Measurements from ENCODE around the gene STK25. TPM values are rescaled to one million over a fixed set of nuclear protein-coding genes. Genes with fewer than 3 reads are reported as not detected.

The STK25 gene
- total RNA-seq, 1 experiment from 2014 or later: 201 TPM

GRCh38 chr2:241491549-241492173 lies 16.7 kb downstream of the STK25 start:
- Histone ChIP-seq H2AFZ (no peak overlapping the region), H3K9me3 (ENCODE audit: insufficient read depth, low read depth) (no peaks in the 10 kb centered on the region), H3K27ac (no peak overlapping the region), H3F3A (ENCODE audit: insufficient read depth, low read depth) (peaks cover 23% of the 10 kb centered on the region), H3K4me1 (replicated peaks; ENCODE audit: insufficient read depth) (no peaks in the 10 kb centered on the region), H3K9me2 (ENCODE audit: insufficient read depth) (no peaks in the 10 kb centered on the region), H3K27me3 (ENCODE audit: insufficient read depth, low read depth) (no peaks in the 10 kb centered on the region), H4K20me1 (ENCODE audit: insufficient read depth) (no peaks in the 10 kb centered on the region), H3K4me2 (no peak overlapping the region), H3K4me3 (no peak overlapping the region), H3K79me2 (ENCODE audit: low read depth) (no peaks in the 10 kb centered on the region), H3K36me3 (ENCODE audit: low read depth) (no peaks in the 10 kb centered on the region)
- no peak for DNase-seq
- BruUV-seq (replicated peaks): no TSS peak
- ChIA-PET CTCF (no interaction called here), POLR2A (ENCODE audit: unreplicated experiment) (no interaction called here)
- TF ChIP-seq EZH2 (IDR thresholded peaks at IDR 0.05; ENCODE audit: low read depth) (no peak), CTCF (conservative IDR thresholded peaks at IDR 0.05) (no peak)
- intact Hi-C loops (cut with micrococcal nuclease; ENCODE audit: unreplicated experiment): no loop called here

- Histone ChIP-seq H3K9me3 (ENCODE audit: insufficient read depth, low read depth) (no peaks in the 10 kb centered on the region), H3K4me2 (no peak overlapping the region), H3K79me2 (ENCODE audit: low read depth) (no peaks in the 10 kb centered on the region), H3K27ac (no peak overlapping the region), H4K20me1 (ENCODE audit: insufficient read depth) (no peaks in the 10 kb centered on the region), H3F3A (ENCODE audit: insufficient read depth, low read depth) (peaks cover 23% of the 10 kb centered on the region), H3K27me3 (ENCODE audit: insufficient read depth, low read depth) (no peaks in the 10 kb centered on the region), H3K36me3 (ENCODE audit: low read depth) (no peaks in the 10 kb centered on the region), H3K9me2 (ENCODE audit: insufficient read depth) (no peaks in the 10 kb centered on the region), H3K4me3 (no peak overlapping the region), H2AFZ (no peak overlapping the region), H3K4me1 (replicated peaks; ENCODE audit: insufficient read depth) (no peaks in the 10 kb centered on the region)
- intact Hi-C loops (cut with micrococcal nuclease; ENCODE audit: unreplicated experiment): no loop called here
- TF ChIP-seq CTCF (conservative IDR thresholded peaks at IDR 0.05) (no peak), EZH2 (IDR thresholded peaks at IDR 0.05; ENCODE audit: low read depth) (no peak)
- no peak for DNase-seq
- no TSS peak for BruUV-seq (replicated peaks)
- ChIA-PET POLR2A (ENCODE audit: unreplicated experiment) (no interaction called here), CTCF (interaction anchor here (0.7 kb wide), 1 partner anchor 273 kb away, joined by 3 read pairs; no protein-coding TSS in a partner anchor)
Observed at GRCh38 chr2:241490825-241491506, 17.4 kb downstream of the STK25 start.

GRCh38 chr2:241489733-241490680 lies 18.4 kb downstream of the STK25 start:
- Histone ChIP-seq H3F3A (ENCODE audit: insufficient read depth, low read depth) (peaks cover 23% of the 10 kb centered on the region), H3K9me2 (ENCODE audit: insufficient read depth) (no peaks in the 10 kb centered on the region), H3K27me3 (ENCODE audit: insufficient read depth, low read depth) (no peaks in the 10 kb centered on the region), H3K79me2 (ENCODE audit: low read depth) (no peaks in the 10 kb centered on the region), H3K9me3 (ENCODE audit: insufficient read depth, low read depth) (no peaks in the 10 kb centered on the region), H3K36me3 (ENCODE audit: low read depth) (no peaks in the 10 kb centered on the region), H3K4me2 (no peak overlapping the region), H2AFZ (no peak overlapping the region), H3K27ac (no peak overlapping the region), H4K20me1 (ENCODE audit: insufficient read depth) (no peaks in the 10 kb centered on the region), H3K4me3 (no peak overlapping the region), H3K4me1 (replicated peaks; ENCODE audit: insufficient read depth) (no peaks in the 10 kb centered on the region)
- TF ChIP-seq CTCF (conservative IDR thresholded peaks at IDR 0.05) (no peak), EZH2 (IDR thresholded peaks at IDR 0.05; ENCODE audit: low read depth) (no peak)
- no TSS peak for BruUV-seq (replicated peaks)
- POLR2A ChIA-PET (ENCODE audit: unreplicated experiment): no interaction called here
- CTCF ChIA-PET: interaction anchor here (0.7 kb wide), 1 partner anchor 272 kb away, joined by 3 read pairs; no protein-coding TSS in a partner anchor
- no peak for DNase-seq
- intact Hi-C loops (cut with micrococcal nuclease; ENCODE audit: unreplicated experiment): no loop called here
